Thyroid gland (tissue), 4 donors: ENCODE measurements around the gene KRT6C. TPM values are rescaled to one million over a fixed set of nuclear protein-coding genes. Genes with fewer than 3 reads are reported as not detected.

Experiments
- DNase-seq, 2 donors: peaks; one replicate each; pipeline ENCODE4 v3.0.0-alpha.2; 2019
- H3K27ac ChIP-seq, 3 donors: fragments of 200-600 bp; sonication (generic); 1 replicate in 2 of 3; 2 replicates in 1 of 3; pipeline ENCODE4 v1.5.1; 2016 to 2019; ENCODE audit warnings: mild to moderate bottlenecking in 1 of 3, moderate library complexity in 1 of 3
- H3K27me3 ChIP-seq: fragments of 200-600 bp; sonication (generic); one replicate; pipeline ENCODE4 v1.5.1; 2019
- H3K36me3 ChIP-seq, 2 donors: fragments of 200-600 bp; sonication (generic); one replicate each; pipeline ENCODE4 v1.5.1; 2016 to 2019
- H3K4me1 ChIP-seq, 2 donors: fragments of 200-600 bp; sonication (generic); one replicate each; pipeline ENCODE4 v1.5.1; 2017 to 2019
- H3K4me3 ChIP-seq, 3 donors: fragments of 200-600 bp; sonication (generic); replicated peaks in 1 of 3; 1 replicate in 2 of 3; 2 replicates in 1 of 3; pipeline ENCODE4 v1.5.1; 2016; ENCODE audit warnings: mild to moderate bottlenecking in 1 of 3
- H3K9me3 ChIP-seq: fragments of 200-600 bp; sonication (generic); one replicate; pipeline ENCODE4 v1.5.1; 2017
- POLR2A ChIP-seq, 2 donors: fragments of 450-650 bp; IDR thresholded peaks; one replicate each; pipeline ENCODE4 v1.6.1; 2017; ENCODE audit warnings: antibody characterized with exemption in 2 of 2, mild to moderate bottlenecking in 2 of 2, moderate library complexity in 1 of 2
- WGBS, 2 donors: methylation state at CpG; one replicate each; pipeline ENCODE4 v1.1.5; 2017; 5-methylcytosine and 5-hydroxymethylcytosine counted together
- intact Hi-C: fragments of 100-400 bp; cut with DNase I; formaldehyde crosslinking; loops from one replicate; pipeline ENCODE4 v1.15.1; 2023
- total RNA-seq, 4 donors: library from RNA; depleted of rRNA; stranded (reverse); fragments of >200 nt; gene quantifications; one replicate each; pipeline ENCODE4 v1.2.3, GENCODE V29; 2016
- TF ChIP-seq, protein P1 (sequence below), 6 experiments: fragments of 200-600 bp in 3 of 6; fragments of 450-650 bp in 3 of 6; sonication (generic) in 3 of 6; IDR thresholded peaks; one replicate each; pipeline ENCODE4 v1.5.1; 2016 to 2019; ENCODE audit warnings: antibody characterized with exemption in 6 of 6, mild to moderate bottlenecking in 2 of 6, inconsistent platforms in 1 of 6, moderate library complexity in 1 of 6

Gene KRT6C
- not detected for total RNA-seq

GRCh38 chr12:52473768-52474167 is at the start of gene KRT6C:
Gene KRT6C (minus strand): TSS chr12:52473805. CDS start chr12:52473737, 68 bp downstream.
- intact Hi-C loops: no loop called here
- TF ChIP-seq, protein P1, sequence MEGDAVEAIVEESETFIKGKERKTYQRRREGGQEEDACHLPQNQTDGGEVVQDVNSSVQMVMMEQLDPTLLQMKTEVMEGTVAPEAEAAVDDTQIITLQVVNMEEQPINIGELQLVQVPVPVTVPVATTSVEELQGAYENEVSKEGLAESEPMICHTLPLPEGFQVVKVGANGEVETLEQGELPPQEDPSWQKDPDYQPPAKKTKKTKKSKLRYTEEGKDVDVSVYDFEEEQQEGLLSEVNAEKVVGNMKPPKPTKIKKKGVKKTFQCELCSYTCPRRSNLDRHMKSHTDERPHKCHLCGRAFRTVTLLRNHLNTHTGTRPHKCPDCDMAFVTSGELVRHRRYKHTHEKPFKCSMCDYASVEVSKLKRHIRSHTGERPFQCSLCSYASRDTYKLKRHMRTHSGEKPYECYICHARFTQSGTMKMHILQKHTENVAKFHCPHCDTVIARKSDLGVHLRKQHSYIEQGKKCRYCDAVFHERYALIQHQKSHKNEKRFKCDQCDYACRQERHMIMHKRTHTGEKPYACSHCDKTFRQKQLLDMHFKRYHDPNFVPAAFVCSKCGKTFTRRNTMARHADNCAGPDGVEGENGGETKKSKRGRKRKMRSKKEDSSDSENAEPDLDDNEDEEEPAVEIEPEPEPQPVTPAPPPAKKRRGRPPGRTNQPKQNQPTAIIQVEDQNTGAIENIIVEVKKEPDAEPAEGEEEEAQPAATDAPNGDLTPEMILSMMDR (IDR thresholded peaks at IDR 0.05): no peak
- TF ChIP-seq POLR2A (IDR thresholded peaks at IDR 0.05): no peak

DNA sequence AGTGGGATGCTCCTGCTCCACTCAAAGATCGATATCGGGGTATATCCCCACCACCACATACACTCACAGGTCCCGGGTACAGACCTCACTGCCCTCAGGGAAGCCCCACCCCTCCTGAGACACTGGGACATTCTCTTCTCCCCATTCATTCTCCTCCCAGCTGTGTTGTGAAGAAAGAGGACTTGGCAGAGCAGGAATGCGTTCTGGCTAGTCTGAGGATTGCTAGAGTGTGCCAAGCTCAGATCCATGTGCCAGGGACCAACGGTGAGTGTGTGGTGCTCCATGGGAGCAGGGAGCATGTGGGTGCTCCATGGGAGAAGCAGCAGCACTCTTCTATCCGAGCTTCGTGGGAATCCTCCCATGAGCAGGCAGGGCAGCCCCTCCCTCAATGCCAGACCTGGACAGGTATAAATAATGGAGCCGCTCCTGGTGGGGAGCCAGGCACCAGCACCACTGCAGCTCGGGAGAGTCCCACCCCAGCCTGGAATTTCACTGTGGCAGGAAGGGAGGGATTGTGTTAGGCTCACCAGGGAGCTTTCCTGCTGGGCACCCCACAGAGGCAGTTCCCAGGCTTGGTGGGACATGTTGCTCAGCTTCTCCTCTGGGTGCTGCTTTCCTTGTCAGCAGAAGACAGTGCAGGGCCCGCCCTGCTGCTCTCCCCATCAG is 48.9 kb upstream of the KRT6C start:
- intact Hi-C loops: no loop called here
- Histone ChIP-seq H3K27me3 (no peaks in the 10 kb centered on the region), H3K27ac (no peak overlapping the region), H3K4me1 (peaks cover 0 to 12% of the 10 kb centered on the region in 2 donors), H3K9me3 (no peaks in the 10 kb centered on the region), H3K36me3 (no peaks in the 10 kb centered on the region), H3K4me3 (no peak overlapping the region)
- TF ChIP-seq, protein P1 (IDR thresholded peaks at IDR 0.05): no peak
- TF ChIP-seq POLR2A (IDR thresholded peaks at IDR 0.05): no peak
- DNase-seq: peak; percentile 50 to 70
- WGBS, 2 donors: 55 to 64% methylated on average over 10 of the region's 10 CpGs

More at GRCh38 chr12:52473768-52474167, at the start of gene KRT6C:
- no peaks in the 10 kb centered on the region for H3K4me1 ChIP-seq
- DNase-seq: no peak
- no peak within 1 kb of the TSS for H3K4me3 ChIP-seq
- no peaks in the 10 kb centered on the region for H3K27me3 ChIP-seq
- no peak within 1 kb of the TSS for H3K27ac ChIP-seq
- no peaks in the 10 kb centered on the region for H3K9me3 ChIP-seq
- H3K36me3 ChIP-seq: no peaks in the 10 kb centered on the region
- 81 to 89% methylated on average over 4 of the region's 4 CpGs for WGBS, 2 donors

DNA sequence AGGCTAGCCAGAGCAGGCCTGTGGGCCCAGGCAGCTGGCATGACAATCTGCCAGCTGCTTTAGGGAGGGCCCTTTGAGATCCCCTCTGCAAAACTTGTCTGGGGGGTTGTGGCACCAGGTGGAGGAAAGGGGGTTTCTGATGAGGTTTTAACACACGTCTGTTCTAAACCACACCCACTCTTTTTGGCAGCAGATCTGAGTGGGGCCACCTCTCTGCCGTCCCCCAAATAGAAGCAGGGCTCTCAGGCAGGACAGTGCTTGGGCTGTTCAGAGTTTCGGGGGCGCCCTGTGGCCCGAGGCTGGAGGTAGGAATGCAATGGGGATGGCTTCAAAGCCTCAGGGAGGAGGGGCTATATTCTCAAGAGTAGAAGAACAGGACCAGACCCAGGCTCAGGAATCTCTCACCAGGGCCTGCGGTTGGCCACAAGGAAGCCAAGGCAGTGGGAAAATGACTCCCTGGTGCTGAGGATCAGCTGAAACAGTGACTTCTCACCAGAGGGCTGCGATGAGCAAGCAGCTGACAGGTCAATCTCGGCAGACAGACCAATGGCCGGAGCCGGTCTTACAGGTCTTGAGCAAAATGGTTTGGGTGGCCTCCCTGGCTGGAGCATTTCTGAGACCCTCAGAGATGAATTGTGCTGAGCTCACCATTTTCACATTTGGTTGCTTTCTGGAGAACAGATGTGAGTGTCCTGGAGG is 48.1 kb upstream of the KRT6C start:
- intact Hi-C loops: no loop called here
- no peaks in the 10 kb centered on the region for H3K27me3 ChIP-seq
- TF ChIP-seq, protein P1 (IDR thresholded peaks at IDR 0.05): no peak
- TF ChIP-seq POLR2A (IDR thresholded peaks at IDR 0.05): no peak
- no peak overlapping the region for H3K4me3 ChIP-seq
- no peaks in the 10 kb centered on the region for H3K9me3 ChIP-seq
- DNase-seq: no peak
- no peak overlapping the region for H3K27ac ChIP-seq
- H3K36me3 ChIP-seq: no peaks in the 10 kb centered on the region
- peaks cover 0 to 12% of the 10 kb centered on the region in 2 donors for H3K4me1 ChIP-seq
- WGBS, 2 donors: 74 to 82% methylated on average over 10 of the region's 10 CpGs

DNA sequence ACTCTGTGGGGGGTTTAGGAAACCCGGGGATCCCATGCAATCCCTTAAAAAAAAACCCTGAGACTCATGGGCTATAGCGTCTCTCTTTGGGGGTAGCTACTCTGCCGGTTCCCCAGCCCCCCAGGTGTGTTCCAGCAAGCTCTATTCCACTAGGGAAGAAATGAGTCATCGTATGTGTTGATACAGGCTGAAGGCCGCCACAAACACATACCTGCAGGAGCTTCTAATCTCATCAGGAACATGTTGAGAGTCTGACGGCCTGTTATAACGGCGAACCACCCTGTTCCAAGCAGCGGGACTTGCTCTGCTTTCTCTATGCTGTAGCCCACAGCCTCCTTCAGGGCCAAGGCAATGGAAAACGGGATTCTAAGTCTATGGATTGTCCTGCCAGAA is 47.6 kb upstream of the KRT6C start:
- 79 to 86% methylated on average over 10 of the region's 10 CpGs for WGBS, 2 donors
- intact Hi-C loops: no loop called here

More for the DNA sequence above, 47.6 kb upstream of the KRT6C start:
- Histone ChIP-seq H3K27me3 (no peaks in the 10 kb centered on the region), H3K27ac (no peak overlapping the region), H3K4me3 (no peak overlapping the region), H3K4me1 (peaks cover 0 to 12% of the 10 kb centered on the region in 2 donors), H3K36me3 (no peaks in the 10 kb centered on the region), H3K9me3 (no peaks in the 10 kb centered on the region)
- DNase-seq: no peak
- TF ChIP-seq POLR2A (IDR thresholded peaks at IDR 0.05): no peak
- TF ChIP-seq, protein P1 (IDR thresholded peaks at IDR 0.05): no peak
